C4-2B (cell line): ENCODE results near the gene SELP.

Experiments used
- ZFX ChIP-seq: fragments of 450-650 bp; IDR thresholded peaks from 2 replicates; pipeline ENCODE4 v1.6.1; 2017
- TF ChIP-seq, protein P1 (sequence below): fragments of 450-650 bp; conservative IDR thresholded peaks from 2 replicates; pipeline ENCODE4 v1.5.1; 2017; ENCODE audit warnings: mild to moderate bottlenecking

DNA sequence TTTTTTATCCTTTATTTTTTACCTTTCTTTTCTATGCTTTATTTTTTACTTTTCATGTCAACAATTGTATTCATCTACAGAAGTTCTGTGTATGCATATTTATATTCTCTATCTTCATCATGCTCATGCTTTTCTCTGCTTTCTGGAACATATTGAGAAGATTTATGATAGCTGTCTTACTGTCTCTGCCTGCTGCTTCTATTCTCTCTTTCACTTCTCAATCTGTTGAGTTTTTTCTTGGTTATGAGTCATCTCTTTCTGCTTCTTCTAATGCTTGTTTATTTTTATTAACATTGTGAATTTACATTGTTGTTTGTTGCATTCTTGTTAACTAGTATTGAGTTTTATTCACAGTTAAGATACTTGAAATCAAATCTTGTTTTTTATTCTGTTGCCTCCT is 66.3 kb downstream of the SELP start:
- TF ChIP-seq, protein P1, sequence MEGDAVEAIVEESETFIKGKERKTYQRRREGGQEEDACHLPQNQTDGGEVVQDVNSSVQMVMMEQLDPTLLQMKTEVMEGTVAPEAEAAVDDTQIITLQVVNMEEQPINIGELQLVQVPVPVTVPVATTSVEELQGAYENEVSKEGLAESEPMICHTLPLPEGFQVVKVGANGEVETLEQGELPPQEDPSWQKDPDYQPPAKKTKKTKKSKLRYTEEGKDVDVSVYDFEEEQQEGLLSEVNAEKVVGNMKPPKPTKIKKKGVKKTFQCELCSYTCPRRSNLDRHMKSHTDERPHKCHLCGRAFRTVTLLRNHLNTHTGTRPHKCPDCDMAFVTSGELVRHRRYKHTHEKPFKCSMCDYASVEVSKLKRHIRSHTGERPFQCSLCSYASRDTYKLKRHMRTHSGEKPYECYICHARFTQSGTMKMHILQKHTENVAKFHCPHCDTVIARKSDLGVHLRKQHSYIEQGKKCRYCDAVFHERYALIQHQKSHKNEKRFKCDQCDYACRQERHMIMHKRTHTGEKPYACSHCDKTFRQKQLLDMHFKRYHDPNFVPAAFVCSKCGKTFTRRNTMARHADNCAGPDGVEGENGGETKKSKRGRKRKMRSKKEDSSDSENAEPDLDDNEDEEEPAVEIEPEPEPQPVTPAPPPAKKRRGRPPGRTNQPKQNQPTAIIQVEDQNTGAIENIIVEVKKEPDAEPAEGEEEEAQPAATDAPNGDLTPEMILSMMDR: no peak
- TF ChIP-seq ZFX: no peak
